GM12878 (cell line): Measurements from ENCODE around the gene ZNF710. TPM values are rescaled to one million over a fixed set of nuclear protein-coding genes. Genes with fewer than 3 reads are reported as not detected.

Experiments used
- CBX3 ChIP-seq: fragments of 200-600 bp; sonication (generic); IDR thresholded peaks from 2 replicates; pipeline ENCODE4 v1.6.1; 2016; ENCODE audit warnings: low read depth, borderline replicate concordance
- HDGF ChIP-seq: fragments of 450-650 bp; IDR thresholded peaks from 2 replicates; pipeline ENCODE4 v1.6.1; 2016; ENCODE audit warnings: antibody characterized with exemption
- YBX1 ChIP-seq: fragments of 450-650 bp; IDR thresholded peaks from 2 replicates; pipeline ENCODE4 v1.6.1; 2016; ENCODE audit warnings: antibody characterized with exemption
- ZBTB40 ChIP-seq: fragments of 450-650 bp; IDR thresholded peaks from 2 replicates; pipeline ENCODE4 v1.6.1; 2016; ENCODE audit warnings: mild to moderate bottlenecking, moderate library complexity, borderline replicate concordance
- polyA plus RNA-seq, 11 experiments: library from polyadenylated mRNA; depleted of rRNA in 4 of 11; unstranded in 6 of 11; stranded (reverse) in 5 of 11; fragments of >200 nt; fragmentation: Nextera tagmentation in 4 of 11; fragmentation: Illumina TruSeq in 1 of 11; extraction: Ambion mirVana in 4 of 11; extraction: Trizol in 1 of 11; gene quantifications; 1 replicate in 1 of 11; 2 replicates in 10 of 11; pipeline versions ENCODE4 v1.2.1 to v1.2.3, GENCODE V29; 2011 to 2016; ENCODE audit warnings: inconsistent platforms in 2 of 11, missing spikeins in 2 of 11, low read depth in 1 of 11
- total RNA-seq, 4 experiments: library from RNA; depleted of rRNA in 3 of 4; stranded (reverse); fragments of >200 nt in 3 of 4; fragmentation: Illumina TruSeq in 1 of 4; extraction: Trizol in 1 of 4; gene quantifications; 2 replicates each; pipeline versions ENCODE4 v1.2.1 to v1.2.3, GENCODE V29; 2013 to 2021
- TF ChIP-seq, protein P1 (sequence below): IDR thresholded peaks from 2 replicates; pipeline ENCODE4 v1.6.1; 2012; ENCODE audit warnings: low read length, inconsistent platforms
- TF ChIP-seq, protein P2 (sequence below): fragments of 450-650 bp; conservative IDR thresholded peaks from 2 replicates; pipeline ENCODE4 v1.6.1; 2017; ENCODE audit warnings: mild to moderate bottlenecking, moderate library complexity

ZNF710 gene
- total and polyA plus RNA-seq, 10 of the 15 experiments (the other 5 are each of a cell fraction or from before 2014, with no cell fraction given) = 1.4 to 43.5 (median 9.8) TPM

- TF ChIP-seq ZBTB40 = no peak
- TF ChIP-seq CBX3 = no peak
- TF ChIP-seq, protein P1, sequence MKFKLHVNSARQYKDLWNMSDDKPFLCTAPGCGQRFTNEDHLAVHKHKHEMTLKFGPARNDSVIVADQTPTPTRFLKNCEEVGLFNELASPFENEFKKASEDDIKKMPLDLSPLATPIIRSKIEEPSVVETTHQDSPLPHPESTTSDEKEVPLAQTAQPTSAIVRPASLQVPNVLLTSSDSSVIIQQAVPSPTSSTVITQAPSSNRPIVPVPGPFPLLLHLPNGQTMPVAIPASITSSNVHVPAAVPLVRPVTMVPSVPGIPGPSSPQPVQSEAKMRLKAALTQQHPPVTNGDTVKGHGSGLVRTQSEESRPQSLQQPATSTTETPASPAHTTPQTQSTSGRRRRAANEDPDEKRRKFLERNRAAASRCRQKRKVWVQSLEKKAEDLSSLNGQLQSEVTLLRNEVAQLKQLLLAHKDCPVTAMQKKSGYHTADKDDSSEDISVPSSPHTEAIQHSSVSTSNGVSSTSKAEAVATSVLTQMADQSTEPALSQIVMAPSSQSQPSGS = no peak
- TF ChIP-seq YBX1 = no peak
- TF ChIP-seq, protein P2, sequence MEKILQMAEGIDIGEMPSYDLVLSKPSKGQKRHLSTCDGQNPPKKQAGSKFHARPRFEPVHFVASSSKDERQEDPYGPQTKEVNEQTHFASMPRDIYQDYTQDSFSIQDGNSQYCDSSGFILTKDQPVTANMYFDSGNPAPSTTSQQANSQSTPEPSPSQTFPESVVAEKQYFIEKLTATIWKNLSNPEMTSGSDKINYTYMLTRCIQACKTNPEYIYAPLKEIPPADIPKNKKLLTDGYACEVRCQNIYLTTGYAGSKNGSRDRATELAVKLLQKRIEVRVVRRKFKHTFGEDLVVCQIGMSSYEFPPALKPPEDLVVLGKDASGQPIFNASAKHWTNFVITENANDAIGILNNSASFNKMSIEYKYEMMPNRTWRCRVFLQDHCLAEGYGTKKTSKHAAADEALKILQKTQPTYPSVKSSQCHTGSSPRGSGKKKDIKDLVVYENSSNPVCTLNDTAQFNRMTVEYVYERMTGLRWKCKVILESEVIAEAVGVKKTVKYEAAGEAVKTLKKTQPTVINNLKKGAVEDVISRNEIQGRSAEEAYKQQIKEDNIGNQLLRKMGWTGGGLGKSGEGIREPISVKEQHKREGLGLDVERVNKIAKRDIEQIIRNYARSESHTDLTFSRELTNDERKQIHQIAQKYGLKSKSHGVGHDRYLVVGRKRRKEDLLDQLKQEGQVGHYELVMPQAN = no peak
- no peak for TF ChIP-seq HDGF
Observed at GRCh38 chr15:90060797-90061196, 59.7 kb downstream of the ZNF710 start (continued).
